SK-N-SH (cell line): ENCODE results near the gene FHOD3. TPM values are rescaled to one million over a fixed set of nuclear protein-coding genes. Genes with fewer than 3 reads are reported as not detected.

Source experiments
- CTCF ChIA-PET: fragments of 300-600, 350-600 bp; formaldehyde crosslinking; extraction: SDS; loops from one replicate; lab custom pipeline; 2021; lab: Yijun Ruan, JAX
- POLR2A ChIA-PET: fragments of 350-600 bp; sonication (Branson Sonifier 250); formaldehyde crosslinking; extraction: SDS; loops from one replicate; lab custom pipeline; 2020; ENCODE audit warnings: antibody characterized with exemption, inconsistent platforms; lab: Yijun Ruan, JAX
- DNase-seq: peaks from one replicate; pipeline ENCODE4 v3.0.0; 2012
- H2AFZ ChIP-seq: fragments of 200-600 bp; sonication (generic); 2 replicates; pipeline ENCODE4 v1.8.1; 2016; ENCODE audit warnings: antibody characterized with exemption, mild to moderate bottlenecking, low read depth
- H3F3A ChIP-seq: fragments of 200-600 bp; sonication (generic); replicated peaks from 2 replicates; pipeline ENCODE3; 2016; ENCODE audit warnings: antibody characterized with exemption, mild to moderate bottlenecking; ENCODE audit not compliant: insufficient read depth
- H3K27ac ChIP-seq, 2 experiments: fragments of 200-500 bp in 1 of 2; fragments of 200-600 bp in 1 of 2; sonication (Bioruptor generic) in 1 of 2; sonication (generic), shearing (Covaris generic) in 1 of 2; 2 replicates each; pipeline versions ENCODE4 v1.5.1 to v1.6.1; 2014 to 2016; ENCODE audit warnings: low read depth in 2 of 2, inconsistent platforms in 1 of 2, low read length in 1 of 2, mild to moderate bottlenecking in 1 of 2, mixed read lengths in 1 of 2
- H3K27me3 ChIP-seq: fragments of 200-600 bp; sonication (generic), shearing (Covaris generic); 2 replicates; pipeline ENCODE4 v1.6.1; 2016; ENCODE audit warnings: mixed run types; ENCODE audit not compliant: insufficient read depth
- H3K36me3 ChIP-seq, 2 experiments: fragments of 200-500 bp in 1 of 2; fragments of 200-600 bp in 1 of 2; sonication (Bioruptor generic) in 1 of 2; sonication (generic) in 1 of 2; replicated peaks in 1 of 2; 2 replicates each; pipeline versions ENCODE3 to v1.5.1; 2014 to 2016; ENCODE audit warnings: low read length in 1 of 2, mild to moderate bottlenecking in 1 of 2; ENCODE audit not compliant: insufficient read depth in 2 of 2, control insufficient read depth in 1 of 2
- H3K4me1 ChIP-seq, 2 experiments: fragments of 200-500 bp in 1 of 2; fragments of 200-600 bp in 1 of 2; sonication (Bioruptor generic) in 1 of 2; sonication (generic), shearing (Covaris generic) in 1 of 2; 2 replicates each; pipeline versions ENCODE4 v1.5.1 to v1.6.1; 2014 to 2016; ENCODE audit warnings: low read depth in 1 of 2, low read length in 1 of 2, mixed run types in 1 of 2; ENCODE audit not compliant: insufficient read depth in 2 of 2, control insufficient read depth in 1 of 2
- H3K4me2 ChIP-seq: fragments of 200-600 bp; sonication (generic), shearing (Covaris generic); 2 replicates; pipeline ENCODE4 v1.6.1; 2017; ENCODE audit warnings: mixed run types
- H3K4me3 ChIP-seq, 2 experiments: fragments of 200-500 bp in 1 of 2; fragments of 200-600 bp in 1 of 2; sonication (Bioruptor generic) in 1 of 2; sonication (generic), shearing (Covaris generic) in 1 of 2; 2 replicates each; pipeline versions ENCODE4 v1.5.1 to v1.8.1; 2014 to 2016; ENCODE audit warnings: low read depth in 2 of 2, inconsistent platforms in 1 of 2, low read length in 1 of 2, mild to moderate bottlenecking in 1 of 2, mixed read lengths in 1 of 2, moderate library complexity in 1 of 2
- H3K79me2 ChIP-seq: fragments of 200-600 bp; sonication (generic); 2 replicates; pipeline ENCODE4 v1.8.1; 2017; ENCODE audit warnings: mild to moderate bottlenecking; ENCODE audit not compliant: insufficient read depth
- H3K9ac ChIP-seq: fragments of 200-600 bp; sonication (generic); 2 replicates; pipeline ENCODE4 v1.6.1; 2017; ENCODE audit warnings: mixed run types
- H3K9me2 ChIP-seq: fragments of 200-600 bp; sonication (generic); 2 replicates; pipeline ENCODE4 v1.6.1; 2017; ENCODE audit warnings: mixed run types
- H3K9me3 ChIP-seq: fragments of 200-600 bp; sonication (generic); 2 replicates; pipeline ENCODE4 v1.6.1; 2017; ENCODE audit warnings: mixed run types, mild to moderate bottlenecking, moderate library complexity
- H4K20me1 ChIP-seq: fragments of 200-600 bp; sonication (generic); 2 replicates; pipeline ENCODE4 v1.6.1; 2017; ENCODE audit warnings: mild to moderate bottlenecking, mixed run types; ENCODE audit not compliant: insufficient read depth
- ELF1 ChIP-seq: IDR thresholded peaks from 2 replicates; pipeline ENCODE4 v1.4.0; 2012
- EZH2phosphoT487 ChIP-seq: fragments of 200-600 bp; sonication (generic); IDR thresholded peaks from 2 replicates; pipeline ENCODE4 v1.6.1; 2017; ENCODE audit warnings: low read depth, mixed run types, mild to moderate bottlenecking, antibody characterized with exemption, moderate library complexity, borderline replicate concordance
- FOXJ3 ChIP-seq: sonication (generic); formaldehyde crosslinking; IDR thresholded peaks from 2 replicates; pipeline ENCODE4 v1.5.1; 2020; ENCODE audit warnings: mild to moderate bottlenecking, missing genetic modification reagents
- GABPA ChIP-seq: IDR thresholded peaks from 2 replicates; pipeline ENCODE4 v1.4.0; 2012; ENCODE audit warnings: low read depth, mild to moderate bottlenecking
- JUND ChIP-seq: IDR thresholded peaks from 2 replicates; pipeline ENCODE4 v1.4.0; 2012
- NFIC ChIP-seq: IDR thresholded peaks from 2 replicates; pipeline ENCODE4 v1.4.0; 2012; ENCODE audit warnings: borderline replicate concordance
- PBX3 ChIP-seq: IDR thresholded peaks from 2 replicates; pipeline ENCODE4; 2012
- POLR2AphosphoS5 ChIP-seq: IDR thresholded peaks from 2 replicates; pipeline ENCODE4 v1.6.1; 2012; ENCODE audit warnings: low read depth, low read length
- RAD21 ChIP-seq: IDR thresholded peaks from 2 replicates; pipeline ENCODE4 v1.6.1; 2012; ENCODE audit warnings: mild to moderate bottlenecking, low read length
- RCOR1 ChIP-seq: fragments of 150-350 bp; IDR thresholded peaks from 2 replicates; pipeline ENCODE4 v1.6.1; 2017; ENCODE audit warnings: antibody characterized with exemption, low read length
- RFX5 ChIP-seq: IDR thresholded peaks from 2 replicates; pipeline ENCODE4 v1.6.1; 2012; ENCODE audit warnings: mild to moderate bottlenecking, improper control_type of control experiment, low read length
- SMC3 ChIP-seq: IDR thresholded peaks from 2 replicates; pipeline ENCODE4 v1.6.1; 2012; ENCODE audit warnings: low read depth, low read length, improper control_type of control experiment
- TEAD4 ChIP-seq: IDR thresholded peaks from 2 replicates; pipeline ENCODE4 v1.4.0; 2012; ENCODE audit warnings: mild to moderate bottlenecking, borderline replicate concordance; ENCODE audit not compliant: insufficient read depth
- YY1 ChIP-seq: IDR thresholded peaks from 2 replicates; pipeline ENCODE4 v1.4.0; 2012; ENCODE audit warnings: low read depth, mild to moderate bottlenecking
- WGBS: methylation state at CpG from one replicate; pipeline ENCODE4 v1.1.6; 2017; ENCODE audit warnings: low lambda C conversion rate; 5-methylcytosine and 5-hydroxymethylcytosine counted together
- polyA plus RNA-seq, 3 experiments: library from polyadenylated mRNA; depleted of rRNA; stranded (reverse); fragments of >200 nt; gene quantifications; 2 replicates each; pipeline ENCODE4 v1.2.3, GENCODE V29; 2012
- TF ChIP-seq, protein P1 (sequence below): IDR thresholded peaks from 2 replicates; pipeline ENCODE4 v1.6.1; 2012; ENCODE audit warnings: mild to moderate bottlenecking, low read depth, low read length, moderate library complexity
- TF ChIP-seq, protein P2 (sequence below): IDR thresholded peaks from 2 replicates; pipeline ENCODE4 v1.4.0; 2012; ENCODE audit warnings: low read depth
- TF ChIP-seq, protein P3 (sequence below): fragments of 150-350 bp; IDR thresholded peaks from 2 replicates; pipeline ENCODE4 v1.6.1; 2016; ENCODE audit warnings: mild to moderate bottlenecking, low read depth, low read length

Gene FHOD3
- polyA plus RNA-seq, 1 of the 3 experiments (the other 2 are of a cell fraction) = 10.9 TPM

- ChIA-PET POLR2A (no interaction called here), CTCF (interaction anchor here (0.6 to 1.2 kb wide), 2 partner anchors 22 to 39 kb away, joined by 3 to 4 read pairs; no protein-coding TSS in a partner anchor)
- TF ChIP-seq RAD21 (no peak), JUND (no peak), GABPA (no peak), FOXJ3 (CRISPR knock-in tag) (no peak), RFX5 (no peak), ELF1 (no peak), TEAD4 (no peak)
- TF ChIP-seq, protein P1, sequence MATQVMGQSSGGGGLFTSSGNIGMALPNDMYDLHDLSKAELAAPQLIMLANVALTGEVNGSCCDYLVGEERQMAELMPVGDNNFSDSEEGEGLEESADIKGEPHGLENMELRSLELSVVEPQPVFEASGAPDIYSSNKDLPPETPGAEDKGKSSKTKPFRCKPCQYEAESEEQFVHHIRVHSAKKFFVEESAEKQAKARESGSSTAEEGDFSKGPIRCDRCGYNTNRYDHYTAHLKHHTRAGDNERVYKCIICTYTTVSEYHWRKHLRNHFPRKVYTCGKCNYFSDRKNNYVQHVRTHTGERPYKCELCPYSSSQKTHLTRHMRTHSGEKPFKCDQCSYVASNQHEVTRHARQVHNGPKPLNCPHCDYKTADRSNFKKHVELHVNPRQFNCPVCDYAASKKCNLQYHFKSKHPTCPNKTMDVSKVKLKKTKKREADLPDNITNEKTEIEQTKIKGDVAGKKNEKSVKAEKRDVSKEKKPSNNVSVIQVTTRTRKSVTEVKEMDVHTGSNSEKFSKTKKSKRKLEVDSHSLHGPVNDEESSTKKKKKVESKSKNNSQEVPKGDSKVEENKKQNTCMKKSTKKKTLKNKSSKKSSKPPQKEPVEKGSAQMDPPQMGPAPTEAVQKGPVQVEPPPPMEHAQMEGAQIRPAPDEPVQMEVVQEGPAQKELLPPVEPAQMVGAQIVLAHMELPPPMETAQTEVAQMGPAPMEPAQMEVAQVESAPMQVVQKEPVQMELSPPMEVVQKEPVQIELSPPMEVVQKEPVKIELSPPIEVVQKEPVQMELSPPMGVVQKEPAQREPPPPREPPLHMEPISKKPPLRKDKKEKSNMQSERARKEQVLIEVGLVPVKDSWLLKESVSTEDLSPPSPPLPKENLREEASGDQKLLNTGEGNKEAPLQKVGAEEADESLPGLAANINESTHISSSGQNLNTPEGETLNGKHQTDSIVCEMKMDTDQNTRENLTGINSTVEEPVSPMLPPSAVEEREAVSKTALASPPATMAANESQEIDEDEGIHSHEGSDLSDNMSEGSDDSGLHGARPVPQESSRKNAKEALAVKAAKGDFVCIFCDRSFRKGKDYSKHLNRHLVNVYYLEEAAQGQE = no peak
- TF ChIP-seq, protein P2, sequence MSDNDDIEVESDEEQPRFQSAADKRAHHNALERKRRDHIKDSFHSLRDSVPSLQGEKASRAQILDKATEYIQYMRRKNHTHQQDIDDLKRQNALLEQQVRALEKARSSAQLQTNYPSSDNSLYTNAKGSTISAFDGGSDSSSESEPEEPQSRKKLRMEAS = no peak
- TF ChIP-seq, protein P3, sequence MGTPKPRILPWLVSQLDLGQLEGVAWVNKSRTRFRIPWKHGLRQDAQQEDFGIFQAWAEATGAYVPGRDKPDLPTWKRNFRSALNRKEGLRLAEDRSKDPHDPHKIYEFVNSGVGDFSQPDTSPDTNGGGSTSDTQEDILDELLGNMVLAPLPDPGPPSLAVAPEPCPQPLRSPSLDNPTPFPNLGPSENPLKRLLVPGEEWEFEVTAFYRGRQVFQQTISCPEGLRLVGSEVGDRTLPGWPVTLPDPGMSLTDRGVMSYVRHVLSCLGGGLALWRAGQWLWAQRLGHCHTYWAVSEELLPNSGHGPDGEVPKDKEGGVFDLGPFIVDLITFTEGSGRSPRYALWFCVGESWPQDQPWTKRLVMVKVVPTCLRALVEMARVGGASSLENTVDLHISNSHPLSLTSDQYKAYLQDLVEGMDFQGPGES = no peak
- no peaks in the 10 kb centered on the region for H3K36me3 ChIP-seq
- no peaks in the 10 kb centered on the region for H4K20me1 ChIP-seq
- WGBS = 70% methylated on average over 3 of the region's 3 CpGs
- H3K4me3 ChIP-seq = no peak overlapping the region
- H2AFZ ChIP-seq = no peak overlapping the region
- H3K27me3 ChIP-seq = no peaks in the 10 kb centered on the region
- H3K79me2 ChIP-seq = no peaks in the 10 kb centered on the region
- H3F3A ChIP-seq = no peaks in the 10 kb centered on the region
- H3K27ac ChIP-seq = no peak overlapping the region
- H3K4me2 ChIP-seq = no peak overlapping the region
- H3K4me1 ChIP-seq = no peaks in the 10 kb centered on the region
- H3K9ac ChIP-seq = no peak overlapping the region
- H3K9me3 ChIP-seq = no peaks in the 10 kb centered on the region
- no peaks in the 10 kb centered on the region for H3K9me2 ChIP-seq
- DNase-seq = no peak
Observed at GRCh38 chr18:36648803-36649202, 351.3 kb downstream of the FHOD3 start.

GRCh38 chr18:36649205-36649604, 351.7 kb downstream of the FHOD3 start:
- Histone ChIP-seq H3K79me2 (no peaks in the 10 kb centered on the region), H3K4me3 (no peak overlapping the region), H3K9me3 (no peaks in the 10 kb centered on the region), H3K27ac (no peak overlapping the region), H3K36me3 (no peaks in the 10 kb centered on the region), H2AFZ (no peak overlapping the region), H3K4me2 (no peak overlapping the region), H3K27me3 (no peaks in the 10 kb centered on the region), H3K9ac (no peak overlapping the region), H3K9me2 (no peaks in the 10 kb centered on the region), H3K4me1 (no peaks in the 10 kb centered on the region), H4K20me1 (no peaks in the 10 kb centered on the region), H3F3A (no peaks in the 10 kb centered on the region)
- 72% methylated on average over 3 of the region's 3 CpGs for WGBS
- ChIA-PET CTCF (interaction anchor here (0.6 to 1.0 kb wide), 2 partner anchors 22 to 107 kb away, joined by 3 read pairs; no protein-coding TSS in a partner anchor), POLR2A (no interaction called here)
- no peak for TF ChIP-seq RCOR1
- no peak for TF ChIP-seq RFX5
- no peak for TF ChIP-seq PBX3
- TF ChIP-seq NFIC = no peak
- TF ChIP-seq EZH2phosphoT487 = no peak
- TF ChIP-seq FOXJ3 (CRISPR knock-in tag) = no peak
- TF ChIP-seq SMC3 = no peak
- TF ChIP-seq POLR2AphosphoS5 = no peak
- TF ChIP-seq YY1 = no peak
- no peak for DNase-seq
